Stimulated activated CD8-positive, alpha-beta memory T cell treated with anti-CD3 and anti-CD28 coated beads, Interleukin-4, amount 100 ng/mL, for 48 hours (primary cell): ENCODE data around the gene LTB4R2.
A peak's percentile ranks its signal among the peaks of the same experiment; 100 is the strongest.

ENCODE experiments used
- DNase-seq: peaks from one replicate; pipeline ENCODE4 v3.0.0-alpha.2; 2020

Gene LTB4R2

GRCh38 chr14:24309538-24310264 lies at the start of gene LTB4R2:
Gene LTB4R2 (plus strand): TSS chr14:24310140. CDS start chr14:24310665, 525 bp downstream.
- DNase-seq: no peak

- no peak for DNase-seq
These were observed 49.2 kb upstream of the LTB4R2 start for GRCh38 chr14:24260780-24261157.

GRCh38 chr14:24261256-24261968 lies 48.5 kb upstream of the LTB4R2 start:
- no peak for DNase-seq

DNA sequence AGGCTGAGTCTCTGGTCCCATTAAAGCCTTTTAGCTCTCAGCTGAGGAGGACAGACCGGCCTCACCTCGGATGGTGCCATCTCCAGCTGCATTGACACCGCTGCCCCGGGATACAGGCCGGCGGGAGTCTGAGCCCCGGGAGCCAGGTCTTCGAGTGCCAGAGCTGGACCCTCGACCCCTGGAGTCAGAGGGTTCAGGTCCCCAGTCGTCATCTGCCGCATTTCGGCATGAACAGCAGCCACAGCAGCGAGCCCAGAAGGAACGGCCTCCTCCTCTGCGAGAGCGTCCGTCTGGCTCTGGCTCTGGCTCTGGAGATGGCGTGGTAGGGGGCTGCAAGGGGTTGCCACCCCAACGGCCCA lies 48.0 kb upstream of the LTB4R2 start:
- no peak for DNase-seq

DNA sequence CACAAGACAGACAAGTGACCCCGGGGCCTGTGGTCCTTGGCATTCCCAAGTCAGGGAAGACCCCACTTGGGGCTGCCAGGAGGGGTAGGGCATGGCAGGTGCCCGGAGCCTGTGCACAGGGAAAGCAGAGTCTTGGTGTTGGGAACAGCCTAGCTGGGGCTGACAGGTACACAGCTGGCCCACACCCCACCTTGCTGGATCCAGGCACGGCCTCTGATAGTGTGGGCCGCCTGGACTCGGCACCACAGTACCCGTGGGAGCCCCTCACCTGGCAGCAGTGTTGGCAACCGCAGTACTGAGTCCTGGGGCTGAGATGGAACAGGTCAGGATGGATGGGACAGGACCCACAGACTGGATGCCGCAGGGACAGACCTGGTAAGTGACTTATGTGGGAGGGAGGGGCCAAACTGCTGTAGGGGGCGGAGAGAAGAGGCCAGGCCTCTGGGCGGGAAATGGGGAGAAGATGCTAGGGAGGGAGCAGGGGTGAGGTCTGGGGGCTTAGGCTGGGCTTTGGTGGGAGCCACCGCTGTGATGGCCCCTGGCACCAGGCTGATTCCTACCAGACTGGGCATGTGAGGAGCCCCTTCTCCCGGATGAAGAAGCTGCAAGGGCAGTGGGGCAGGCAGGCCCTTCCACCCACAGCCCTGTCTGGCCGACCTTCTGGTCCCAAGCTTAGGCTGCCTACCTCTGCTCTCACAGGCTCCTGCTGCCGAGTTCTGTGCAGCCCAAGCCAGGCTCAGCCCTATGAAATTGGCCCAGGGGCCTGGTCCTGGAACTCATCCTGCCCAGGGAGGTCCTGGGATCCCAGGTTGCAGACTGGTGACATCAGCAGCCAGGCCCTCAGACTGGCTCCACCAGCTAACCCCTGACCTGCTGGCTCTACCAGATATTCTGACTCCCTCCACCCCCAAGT lies 46.9 kb upstream of the LTB4R2 start, which contains the start of gene TGM1:
TGM1 (minus strand) TSS at position 357 of the 913 bp plus-strand sequence. CDS start 825 bp downstream, outside the sequence.
- no peak for DNase-seq

DNA sequence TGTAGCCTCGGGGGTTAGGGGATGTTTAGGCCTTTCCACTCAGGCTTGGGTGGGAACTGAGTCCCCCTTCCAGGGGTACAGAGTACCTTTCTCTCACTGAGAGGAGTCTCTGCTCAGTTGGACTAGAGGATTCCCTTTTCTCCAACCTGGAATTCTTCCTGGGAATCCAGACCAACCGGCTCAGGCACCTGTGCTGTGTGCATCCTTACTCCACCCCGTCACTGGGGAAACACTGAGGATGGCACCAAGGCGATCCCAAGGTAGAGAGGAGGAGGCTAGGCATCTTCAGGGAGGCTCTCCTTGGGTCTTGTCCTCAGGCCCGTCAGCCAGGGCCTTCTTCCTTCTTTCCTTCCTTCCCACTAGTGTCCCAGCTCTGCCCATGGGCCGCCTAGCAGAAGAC lies 46.1 kb upstream of the LTB4R2 start:
- DNase-seq: no peak

DNA sequence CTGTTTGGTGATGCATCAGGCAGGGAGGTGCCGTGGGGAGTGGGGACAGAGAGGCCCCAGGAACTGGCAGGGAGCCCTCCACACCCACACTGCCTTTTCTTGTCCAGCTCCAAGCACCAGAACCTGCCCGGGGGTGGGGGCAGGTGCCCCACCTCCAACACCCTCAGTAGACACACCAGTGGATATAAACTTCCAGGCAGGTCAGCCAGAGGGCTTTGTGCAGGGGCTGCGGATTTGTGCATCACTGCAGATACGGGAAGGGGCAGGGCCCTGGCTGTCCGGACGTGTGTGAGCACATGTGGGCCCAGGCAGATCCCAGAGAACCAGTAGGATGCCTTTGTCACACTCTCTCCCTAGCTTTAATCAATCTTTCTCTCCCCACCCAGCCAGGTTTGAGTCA lies 45.6 kb upstream of the LTB4R2 start:
- DNase-seq: no peak

GRCh38 chr14:24266344-24267244 lies 43.3 kb upstream of the LTB4R2 start:
- DNase-seq: no peak

DNA sequence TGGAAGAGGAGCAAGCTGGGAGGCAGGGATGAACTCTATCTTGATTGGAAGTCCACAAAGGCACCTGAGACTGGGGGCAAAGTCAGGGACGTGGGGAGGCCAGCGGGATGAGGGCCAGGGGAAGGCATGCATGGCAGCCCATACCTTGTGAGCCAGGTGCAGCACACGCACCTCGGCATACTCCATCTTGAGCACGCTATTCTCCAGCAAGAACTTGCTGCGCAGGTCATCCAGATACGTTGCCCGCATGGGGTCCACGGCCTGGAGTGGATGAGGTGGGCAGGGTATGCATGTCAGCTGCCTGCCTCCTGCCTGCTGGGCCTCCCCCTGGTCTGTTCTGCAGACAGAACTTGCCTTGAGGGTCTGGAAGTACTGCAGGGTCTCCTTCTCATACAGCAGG lies 42.4 kb upstream of the LTB4R2 start:
- no peak for DNase-seq

GRCh38 chr14:24268225-24268624 lies 41.7 kb upstream of the LTB4R2 start:
- DNase-seq: no peak

GRCh38 chr14:24269368-24269767 lies 40.6 kb upstream of the LTB4R2 start:
- no peak for DNase-seq

- no peak for DNase-seq
These were observed 39.9 kb upstream of the LTB4R2 start for GRCh38 chr14:24269910-24270536.

- DNase-seq: no peak
These were observed 39.3 kb upstream of the LTB4R2 start for GRCh38 chr14:24270537-24271133.

- peak; percentile 90 for DNase-seq
These were observed 38.7 kb upstream of the LTB4R2 start, which contains the start of gene RABGGTA for GRCh38 chr14:24271134-24271833. Gene RABGGTA (minus strand): TSS chr14:24271597. CDS start chr14:24271115, 482 bp downstream.

GRCh38 chr14:24271834-24272263 lies 38.1 kb upstream of the LTB4R2 start:
- no peak for DNase-seq

GRCh38 chr14:24272467-24272866 lies 37.5 kb upstream of the LTB4R2 start:
- no peak for DNase-seq

GRCh38 chr14:24273422-24273998 lies 36.4 kb upstream of the LTB4R2 start:
- DNase-seq: no peak

- peak; percentile 63 for DNase-seq
These were observed 35.8 kb upstream of the LTB4R2 start for GRCh38 chr14:24274101-24274543.

- DNase-seq: no peak
These were observed 32.9 kb upstream of the LTB4R2 start for GRCh38 chr14:24277071-24277470.
